NT2/D1 (cell line): ENCODE measurements around the gene AURKAIP1.
A peak's percentile ranks its signal among the peaks of the same experiment; 100 is the strongest.

Experiments
- DNase-seq: peaks from one replicate; pipeline ENCODE4 v3.0.0-alpha.2; 2011; ENCODE audit warnings: low read depth, low spot score
- H3K27me3 ChIP-seq: 2 replicates; pipeline ENCODE4 v1.6.0; 2011; ENCODE audit warnings: mild to moderate bottlenecking; ENCODE audit not compliant: insufficient read length, insufficient read depth
- H3K36me3 ChIP-seq: 2 replicates; pipeline ENCODE4 v1.6.1; 2011; ENCODE audit warnings: mild to moderate bottlenecking, low read length, mixed read lengths; ENCODE audit not compliant: insufficient read depth, insufficient read length
- H3K4me1 ChIP-seq: 2 replicates; pipeline ENCODE4 v1.5.1; 2011; ENCODE audit not compliant: insufficient read depth, insufficient read length
- H3K4me3 ChIP-seq: 2 replicates; pipeline ENCODE4 v1.5.1; 2011; ENCODE audit warnings: low read depth; ENCODE audit not compliant: insufficient read length
- H3K9ac ChIP-seq: 2 replicates; pipeline ENCODE4 v1.6.0; 2011; ENCODE audit warnings: low read depth; ENCODE audit not compliant: insufficient read length
- H3K9me3 ChIP-seq: 2 replicates; pipeline ENCODE4 v1.5.1; 2011; ENCODE audit warnings: mild to moderate bottlenecking, low read length; ENCODE audit not compliant: insufficient read depth
- SUZ12 ChIP-seq: IDR thresholded peaks from 2 replicates; pipeline ENCODE4 v1.6.1; 2011; ENCODE audit not compliant: insufficient read length, insufficient read depth; ENCODE audit errors: extremely low read depth
- YY1 ChIP-seq: IDR thresholded peaks from 2 replicates; pipeline ENCODE4 v1.6.1; 2011; ENCODE audit not compliant: insufficient read length, insufficient read depth
- ZNF274 ChIP-seq: IDR thresholded peaks from 2 replicates; pipeline ENCODE4 v1.6.1; 2011; ENCODE audit warnings: mild to moderate bottlenecking, low read depth, low read length

AURKAIP1 gene

DNA sequence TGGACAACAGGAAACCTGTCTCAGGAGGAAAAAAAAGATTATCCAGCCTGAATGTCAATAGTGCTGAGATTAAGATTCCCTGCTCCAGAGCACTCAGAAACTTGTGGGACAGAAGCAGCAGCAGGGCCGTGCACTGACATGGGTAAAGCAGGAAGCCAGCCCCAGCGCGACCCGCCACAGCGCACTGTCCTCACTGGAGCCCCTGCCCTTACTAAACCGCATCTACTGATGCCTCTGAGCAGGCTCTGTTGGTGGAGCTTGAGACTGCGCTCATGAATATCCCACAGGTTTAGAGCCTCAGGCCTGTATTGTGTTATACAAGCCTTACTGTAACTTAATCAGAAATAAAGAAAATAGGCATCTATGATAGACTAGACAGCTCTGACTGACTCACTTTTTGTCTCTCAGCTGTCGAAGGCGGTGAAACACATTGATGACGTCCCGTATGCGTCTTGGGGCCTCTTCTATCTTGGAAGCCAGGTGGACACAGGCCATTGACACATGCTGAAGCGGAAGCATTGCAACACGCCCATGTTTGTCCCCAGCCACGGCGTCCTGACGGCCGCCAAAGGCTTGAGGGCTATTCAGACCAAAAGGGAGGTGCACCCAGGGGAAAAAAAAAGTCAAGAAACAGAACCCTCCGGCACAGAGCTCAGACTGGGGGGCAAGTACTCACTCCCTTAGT lies 23.0 kb upstream of the AURKAIP1 start:
- peak overlapping the region; percentile 97 for H3K4me3 ChIP-seq

GRCh38 chr1:1395166-1395565 lies 20.2 kb upstream of the AURKAIP1 start:
- H3K9ac ChIP-seq = peak overlapping the region; percentile 32
- H3K4me3 ChIP-seq = no peak overlapping the region
- no peaks in the 10 kb centered on the region for H3K27me3 ChIP-seq
- no peak for DNase-seq
- no peaks in the 10 kb centered on the region for H3K9me3 ChIP-seq
- peaks cover 4% of the 10 kb centered on the region for H3K4me1 ChIP-seq
- H3K36me3 ChIP-seq = peaks cover 78% of the 10 kb centered on the region
- TF ChIP-seq YY1 (no peak), ZNF274 (no peak), SUZ12 (no peak)

More for the DNA sequence above, 23.0 kb upstream of the AURKAIP1 start:
- TF ChIP-seq ZNF274 = no peak
- TF ChIP-seq SUZ12 = no peak
- TF ChIP-seq YY1 = no peak
- DNase-seq = no peak
- no peaks in the 10 kb centered on the region for H3K27me3 ChIP-seq
- H3K4me1 ChIP-seq = peaks cover 15% of the 10 kb centered on the region
- peaks cover 74% of the 10 kb centered on the region for H3K36me3 ChIP-seq
- H3K9ac ChIP-seq = peak overlapping the region; percentile 98
- H3K9me3 ChIP-seq = no peaks in the 10 kb centered on the region

- no peaks in the 10 kb centered on the region for H3K9me3 ChIP-seq
- no peak overlapping the region for H3K4me3 ChIP-seq
- no peak for DNase-seq
- TF ChIP-seq SUZ12 (no peak), YY1 (no peak)
- H3K27me3 ChIP-seq = no peaks in the 10 kb centered on the region
- peaks cover 4% of the 10 kb centered on the region for H3K4me1 ChIP-seq
- H3K36me3 ChIP-seq = peaks cover 84% of the 10 kb centered on the region
- H3K9ac ChIP-seq = no peak overlapping the region
Observed at GRCh38 chr1:1394116-1394515, 19.1 kb upstream of the AURKAIP1 start.

GRCh38 chr1:1393428-1393827 lies 18.4 kb upstream of the AURKAIP1 start:
- H3K36me3 ChIP-seq = peaks cover 83% of the 10 kb centered on the region
- H3K9ac ChIP-seq = no peak overlapping the region
- H3K27me3 ChIP-seq = no peaks in the 10 kb centered on the region
- peaks cover 4% of the 10 kb centered on the region for H3K4me1 ChIP-seq
- H3K4me3 ChIP-seq = no peak overlapping the region
- H3K9me3 ChIP-seq = no peaks in the 10 kb centered on the region
- TF ChIP-seq ZNF274 (no peak), SUZ12 (no peak), YY1 (no peak)
- DNase-seq = no peak

DNA sequence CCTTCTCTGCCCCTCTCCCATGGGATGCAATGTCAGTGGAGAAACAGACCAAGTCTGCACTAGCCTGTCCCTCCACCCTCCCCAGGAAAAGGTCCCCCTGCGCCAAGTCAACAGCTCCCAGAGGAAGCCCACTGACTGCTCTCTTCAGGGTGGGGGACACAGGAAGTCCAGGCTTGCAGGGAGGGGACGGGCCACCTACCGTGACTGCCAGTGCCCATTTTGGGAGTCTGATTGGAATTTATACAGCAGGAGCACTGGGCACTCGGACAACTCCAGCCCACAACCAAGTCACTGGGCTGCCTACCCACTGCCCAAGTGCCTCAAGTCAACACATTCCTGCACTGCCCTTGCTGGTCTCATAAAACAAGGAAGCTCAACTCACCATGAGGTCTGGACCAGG lies 18.0 kb upstream of the AURKAIP1 start:
- no peak for DNase-seq
- Histone ChIP-seq H3K9me3 (no peaks in the 10 kb centered on the region), H3K4me1 (peaks cover 2% of the 10 kb centered on the region), H3K9ac (no peak overlapping the region), H3K36me3 (peaks cover 81% of the 10 kb centered on the region), H3K27me3 (no peaks in the 10 kb centered on the region), H3K4me3 (no peak overlapping the region)
- TF ChIP-seq YY1 (no peak), ZNF274 (no peak), SUZ12 (no peak)

DNA sequence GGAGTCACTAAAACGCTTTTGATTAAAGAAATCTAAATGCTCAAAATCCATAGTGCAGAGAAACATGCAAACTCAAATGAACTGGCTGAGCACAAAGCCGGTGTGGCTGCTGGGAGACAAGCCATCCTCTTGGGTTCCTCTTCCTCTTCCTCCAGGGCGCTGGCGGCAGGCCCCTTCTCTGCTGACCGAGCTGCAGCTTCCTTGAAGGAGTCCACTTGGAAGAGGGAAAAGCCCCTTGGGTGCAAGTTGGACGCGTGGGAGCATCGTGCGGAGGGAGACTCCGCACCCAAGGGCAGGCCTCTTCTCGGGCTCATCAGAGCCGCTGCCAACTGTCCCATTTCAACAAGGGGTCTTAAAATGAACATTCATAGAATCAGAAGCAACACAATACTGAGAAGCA lies 16.2 kb upstream of the AURKAIP1 start:
- TF ChIP-seq YY1 = no peak
- TF ChIP-seq SUZ12 = no peak
- no peak for TF ChIP-seq ZNF274
- Histone ChIP-seq H3K4me3 (no peak overlapping the region), H3K4me1 (no peaks in the 10 kb centered on the region), H3K9me3 (no peaks in the 10 kb centered on the region), H3K27me3 (no peaks in the 10 kb centered on the region), H3K9ac (no peak overlapping the region), H3K36me3 (peaks cover 86% of the 10 kb centered on the region)
- no peak for DNase-seq

DNA sequence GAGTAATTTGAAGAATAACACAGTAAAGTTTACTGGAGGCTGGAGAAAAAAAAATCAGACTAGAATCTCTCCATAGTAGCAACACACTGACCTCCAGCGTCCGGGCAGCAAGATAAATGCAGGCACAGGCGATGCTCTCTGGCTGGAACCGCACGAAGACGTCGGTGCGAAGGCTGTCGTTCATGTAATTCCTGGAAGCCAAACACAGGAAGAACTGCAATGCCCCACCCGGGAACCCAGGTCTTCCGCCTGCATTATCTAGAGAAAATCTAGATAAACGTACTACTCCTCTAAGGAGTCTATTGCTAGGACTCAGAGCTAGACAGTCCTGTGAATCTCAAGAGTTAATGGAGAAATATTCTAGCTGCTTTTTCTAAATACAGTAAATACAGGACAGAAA lies 15.7 kb upstream of the AURKAIP1 start:
- Histone ChIP-seq H3K9ac (no peak overlapping the region), H3K4me1 (no peaks in the 10 kb centered on the region), H3K9me3 (no peaks in the 10 kb centered on the region), H3K27me3 (no peaks in the 10 kb centered on the region), H3K36me3 (peaks cover 91% of the 10 kb centered on the region), H3K4me3 (no peak overlapping the region)
- no peak for DNase-seq
- no peak for TF ChIP-seq YY1
- no peak for TF ChIP-seq SUZ12
- TF ChIP-seq ZNF274 = no peak
